GM12801 (cell line): Measurements from ENCODE around the gene GABRA5.

Experiments
- TF ChIP-seq, protein P1 (sequence below): IDR thresholded peaks from one replicate; pipeline ENCODE4 v1.5.1; 2011; ENCODE audit warnings: control low read depth; ENCODE audit not compliant: insufficient read length; ENCODE audit errors: extremely low read depth

The GABRA5 gene

DNA sequence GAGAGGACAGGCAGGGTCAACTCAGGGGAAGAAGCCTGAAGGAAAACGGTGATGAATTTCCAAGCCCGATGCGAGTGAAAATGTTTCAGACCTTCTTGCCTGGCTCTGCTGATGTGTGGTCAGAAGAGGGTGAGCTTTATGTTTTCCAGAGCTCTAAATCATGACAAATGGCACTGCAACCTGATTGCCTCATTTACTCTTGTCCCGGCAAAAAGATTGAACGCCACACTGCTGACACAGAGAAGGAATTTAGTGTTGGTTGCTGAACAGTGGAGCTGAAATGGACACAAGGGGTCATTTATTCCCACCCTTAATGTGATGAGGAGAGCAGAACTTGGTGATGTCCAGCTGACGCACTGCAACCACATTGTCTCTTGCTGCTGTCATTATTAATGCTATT, 68.0 kb downstream of the GABRA5 start:
- TF ChIP-seq, protein P1, sequence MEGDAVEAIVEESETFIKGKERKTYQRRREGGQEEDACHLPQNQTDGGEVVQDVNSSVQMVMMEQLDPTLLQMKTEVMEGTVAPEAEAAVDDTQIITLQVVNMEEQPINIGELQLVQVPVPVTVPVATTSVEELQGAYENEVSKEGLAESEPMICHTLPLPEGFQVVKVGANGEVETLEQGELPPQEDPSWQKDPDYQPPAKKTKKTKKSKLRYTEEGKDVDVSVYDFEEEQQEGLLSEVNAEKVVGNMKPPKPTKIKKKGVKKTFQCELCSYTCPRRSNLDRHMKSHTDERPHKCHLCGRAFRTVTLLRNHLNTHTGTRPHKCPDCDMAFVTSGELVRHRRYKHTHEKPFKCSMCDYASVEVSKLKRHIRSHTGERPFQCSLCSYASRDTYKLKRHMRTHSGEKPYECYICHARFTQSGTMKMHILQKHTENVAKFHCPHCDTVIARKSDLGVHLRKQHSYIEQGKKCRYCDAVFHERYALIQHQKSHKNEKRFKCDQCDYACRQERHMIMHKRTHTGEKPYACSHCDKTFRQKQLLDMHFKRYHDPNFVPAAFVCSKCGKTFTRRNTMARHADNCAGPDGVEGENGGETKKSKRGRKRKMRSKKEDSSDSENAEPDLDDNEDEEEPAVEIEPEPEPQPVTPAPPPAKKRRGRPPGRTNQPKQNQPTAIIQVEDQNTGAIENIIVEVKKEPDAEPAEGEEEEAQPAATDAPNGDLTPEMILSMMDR = no peak

DNA sequence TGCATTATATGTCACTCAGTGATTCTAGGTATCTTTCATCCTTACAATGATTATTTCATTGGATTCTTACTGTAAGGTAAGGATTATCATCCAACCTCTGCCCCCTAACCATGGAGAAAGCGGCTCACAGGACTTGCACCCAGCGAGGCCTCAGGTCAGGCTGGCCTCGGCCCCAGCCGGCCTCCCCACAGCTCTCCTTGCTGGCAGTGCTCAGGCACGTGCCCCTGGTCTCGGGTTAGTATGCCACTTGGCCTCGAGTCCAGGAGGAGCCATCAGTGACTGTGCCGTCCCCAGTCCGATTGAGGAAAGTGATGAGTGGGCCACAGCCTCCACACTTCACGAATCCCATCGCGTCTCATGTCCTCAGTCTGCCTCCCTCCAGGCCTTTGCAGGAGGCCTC, 68.5 kb downstream of the GABRA5 start:
- TF ChIP-seq, protein P1 = no peak

DNA sequence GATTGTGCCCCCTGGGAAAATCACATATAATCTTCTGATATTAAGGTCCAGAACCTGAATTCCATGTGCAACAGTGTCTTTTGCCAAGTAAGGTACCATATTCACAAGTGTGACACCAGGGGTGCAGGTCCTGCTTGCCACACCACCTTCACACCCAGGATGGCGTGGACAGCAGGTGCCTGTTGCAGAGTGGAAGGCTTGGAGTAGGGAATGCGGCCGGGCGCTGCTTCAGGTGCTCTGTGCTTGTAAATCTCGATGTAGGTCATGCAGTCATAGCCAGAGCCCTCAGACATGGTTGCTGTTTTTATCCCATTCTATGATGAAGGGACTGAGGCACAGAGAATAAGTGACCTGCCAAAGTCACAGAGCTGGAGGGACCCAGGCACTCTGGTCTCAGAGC, 69.6 kb downstream of the GABRA5 start:
- TF ChIP-seq, protein P1 = no peak

DNA sequence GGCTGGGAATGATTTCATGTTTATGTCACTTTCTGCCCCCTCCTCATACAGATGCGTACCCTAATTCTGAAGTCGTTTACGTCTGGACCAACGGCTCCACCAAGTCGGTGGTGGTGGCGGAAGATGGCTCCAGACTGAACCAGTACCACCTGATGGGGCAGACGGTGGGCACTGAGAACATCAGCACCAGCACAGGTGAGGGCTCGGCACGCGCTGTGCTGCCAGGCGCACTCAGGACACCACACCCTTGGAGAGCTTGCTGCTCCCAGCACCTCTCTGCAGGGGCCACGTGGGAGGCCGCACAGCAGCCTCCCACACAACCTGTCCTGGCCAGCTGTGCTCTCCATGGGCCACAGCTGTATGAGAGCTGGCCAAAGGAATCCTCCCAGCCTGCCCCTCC, 70.3 kb downstream of the GABRA5 start:
- TF ChIP-seq, protein P1 = no peak

DNA sequence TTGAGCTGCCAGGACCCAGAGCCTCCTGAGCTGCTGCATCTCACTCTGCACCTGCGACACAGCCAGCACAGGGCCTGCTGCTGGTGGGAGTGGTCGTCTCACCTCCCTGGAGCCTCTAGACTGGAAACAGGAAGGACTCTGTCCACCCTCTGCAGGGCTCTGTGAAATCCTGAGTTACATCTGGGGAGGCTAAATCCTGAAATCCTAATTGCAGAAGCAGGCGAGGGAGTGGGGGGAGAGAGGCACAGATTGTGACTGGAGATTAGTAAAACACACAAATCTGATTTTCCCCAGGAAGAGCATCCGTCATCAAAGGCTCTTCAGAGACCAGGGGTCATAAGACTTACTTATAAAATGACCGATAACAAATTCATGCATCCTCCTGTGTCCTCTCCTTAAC, 72.5 kb downstream of the GABRA5 start:
- TF ChIP-seq, protein P1 = no peak

DNA sequence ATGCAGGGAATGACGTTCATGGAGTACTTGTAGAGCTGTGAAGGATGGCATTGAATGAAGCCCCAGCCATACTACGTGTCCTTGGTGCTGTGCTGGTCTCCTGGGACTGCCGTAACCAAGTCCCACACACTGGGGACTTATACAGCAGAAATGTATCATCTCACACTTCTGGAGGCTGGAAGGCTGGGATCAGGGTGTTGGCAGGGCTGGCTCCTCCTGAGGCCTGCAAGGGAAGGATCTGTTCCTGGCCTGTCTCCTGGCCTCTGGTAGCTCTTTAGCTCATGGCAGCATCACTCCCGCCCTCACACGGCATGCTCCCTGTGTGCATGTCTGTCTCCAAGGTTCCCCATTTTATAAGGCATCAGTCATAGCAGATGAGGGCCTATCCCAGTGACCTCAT, 74.6 kb downstream of the GABRA5 start:
- TF ChIP-seq, protein P1 = no peak

DNA sequence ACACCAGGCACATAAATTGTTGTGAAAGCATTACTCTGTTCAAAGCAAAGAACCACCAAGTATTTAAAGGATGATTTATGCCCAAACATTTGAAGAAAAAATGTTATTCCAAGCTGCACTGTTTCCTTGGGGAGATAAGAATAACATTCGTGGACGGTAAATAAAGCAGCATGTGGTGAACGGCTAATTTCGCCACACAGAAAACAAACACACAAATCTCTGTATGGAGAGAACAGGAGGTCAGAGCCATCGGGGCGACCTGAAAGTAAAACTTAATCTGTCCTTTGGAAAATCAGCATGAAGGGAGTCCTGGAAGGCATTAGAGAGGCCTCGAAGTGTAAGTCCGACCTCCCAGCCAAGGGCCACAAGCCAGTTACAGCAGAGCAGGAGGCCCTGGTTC, 77.0 kb downstream of the GABRA5 start:
- TF ChIP-seq, protein P1 = no peak

DNA sequence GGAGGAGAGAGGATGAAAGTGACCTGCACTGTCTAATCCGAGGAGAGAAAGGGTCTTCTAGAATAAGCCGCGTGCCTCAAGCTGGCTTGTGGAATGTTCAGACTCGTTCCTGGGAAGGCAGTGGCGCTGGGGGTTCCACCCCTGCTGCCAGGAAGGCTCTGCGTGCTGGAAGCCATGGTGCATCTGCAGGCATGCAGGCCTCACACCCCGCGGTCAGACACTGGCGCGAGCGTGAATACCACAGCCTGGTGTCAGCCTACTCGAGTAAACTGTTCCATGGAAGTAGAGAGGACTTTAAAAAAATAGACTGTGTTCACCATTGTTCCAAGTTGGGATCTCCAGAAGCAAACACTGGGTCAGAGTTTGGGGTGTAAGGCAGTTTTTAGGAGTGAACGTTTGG, 78.2 kb downstream of the GABRA5 start:
- TF ChIP-seq, protein P1 = no peak
